Fibroblast of skin of back (primary cell): ENCODE data around the gene DUSP8.
"Not testable (repeated sequence)": the region's sequence is repeated elsewhere in the genome, so short reads cannot be mapped to it uniquely, and the experiment has no call there.

Source experiments
- DNase-seq: peaks from one replicate; pipeline ENCODE4 v3.0.0-alpha.2; 2013

Gene DUSP8

GRCh38 chr11:1589191-1589963 lies 17.3 kb upstream of the DUSP8 start:
- DNase-seq = not testable (repeated sequence)

GRCh38 chr11:1586699-1587098 lies 14.6 kb upstream of the DUSP8 start:
- DNase-seq = no peak

- DNase-seq = not testable (repeated sequence)
Observed at GRCh38 chr11:1584661-1585370, 12.7 kb upstream of the DUSP8 start, which contains the start of gene KRTAP5-1. TSS of gene KRTAP5-1 (minus strand) at chr11:1585283. CDS start at chr11:1585249, 34 bp downstream.

- DNase-seq = not testable (repeated sequence)
Observed at GRCh38 chr11:1582909-1583308, 10.8 kb upstream of the DUSP8 start.

DNA sequence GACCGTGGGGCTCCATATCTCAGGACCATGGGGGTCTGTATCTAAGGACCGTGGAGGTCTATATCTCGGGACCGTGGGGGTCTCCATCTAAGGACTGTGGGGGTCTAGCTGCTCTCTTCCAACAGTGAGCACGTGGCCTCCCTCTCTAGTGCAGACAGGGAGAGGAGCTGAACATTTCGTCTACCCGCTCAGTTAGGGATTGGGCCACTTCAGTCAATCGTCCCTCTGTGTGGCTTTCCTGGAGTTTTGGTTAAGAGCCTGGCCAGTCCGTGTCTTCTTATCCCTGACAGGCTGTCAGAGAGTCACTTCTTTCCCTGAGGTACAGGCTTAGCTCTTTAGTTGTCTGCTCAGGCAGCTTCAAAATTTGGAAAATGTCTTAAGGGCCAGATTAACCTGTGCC lies 9.9 kb upstream of the DUSP8 start:
- DNase-seq = no peak

GRCh38 chr11:1576825-1577224 lies 4.8 kb upstream of the DUSP8 start:
- DNase-seq = no peak

GRCh38 chr11:1575756-1576155 lies 3.7 kb upstream of the DUSP8 start:
- not testable (repeated sequence) for DNase-seq

GRCh38 chr11:1574933-1575242 lies 2.8 kb upstream of the DUSP8 start:
- DNase-seq = no peak

DNA sequence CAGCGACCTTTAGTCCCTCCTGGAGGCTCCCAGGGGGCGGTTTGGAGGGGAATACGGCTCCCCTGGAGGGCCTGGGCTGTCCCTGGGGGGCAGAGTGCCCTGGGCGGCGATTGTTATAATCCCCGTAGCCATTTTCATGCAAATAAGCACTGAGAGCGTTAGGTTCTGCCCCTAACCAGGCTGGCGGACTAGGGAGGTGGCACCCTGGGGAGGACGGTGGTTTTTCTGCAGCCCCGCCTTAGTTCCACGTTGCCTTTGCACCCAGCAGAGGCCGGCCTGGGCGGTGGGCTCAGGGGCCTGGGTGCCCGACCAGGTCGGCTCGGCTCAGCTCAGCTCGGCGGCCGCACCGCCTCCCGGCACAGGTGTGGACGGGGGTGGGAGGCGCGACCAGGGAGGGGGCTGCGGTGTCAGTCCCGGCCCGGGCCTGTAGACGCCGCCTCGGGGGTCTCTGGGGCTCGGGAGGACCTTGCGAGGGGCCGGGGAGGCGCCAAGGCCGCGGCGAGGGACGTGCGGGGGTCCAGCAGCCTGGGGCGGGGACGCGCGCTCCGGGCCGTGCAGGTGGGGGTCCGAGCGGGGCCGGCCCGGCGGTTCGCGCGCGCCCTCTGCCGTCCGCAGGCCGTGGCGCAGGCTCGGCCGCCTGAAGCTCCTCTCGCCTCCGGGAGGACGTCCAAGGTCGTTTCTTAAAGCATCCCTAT lies 2.3 kb upstream of the DUSP8 start:
- no peak for DNase-seq

DNA sequence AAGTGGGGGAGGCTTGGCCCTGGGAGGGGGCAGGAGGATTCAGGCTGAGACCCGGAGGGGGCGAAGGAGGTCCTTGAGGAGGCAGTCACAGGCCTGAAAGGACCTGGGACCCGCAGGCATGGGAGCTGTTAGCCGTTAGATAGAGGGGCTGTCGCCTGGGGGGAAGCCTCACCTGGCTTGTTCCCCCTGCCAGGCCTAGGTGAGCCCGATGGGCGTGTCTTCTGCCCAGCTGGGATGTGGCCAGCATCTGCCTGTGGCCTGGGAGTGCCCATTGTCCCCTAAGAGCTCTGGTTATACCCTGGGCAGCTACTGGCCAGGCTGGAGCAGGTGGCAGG lies 1.8 kb upstream of the DUSP8 start:
- DNase-seq = no peak

DNA sequence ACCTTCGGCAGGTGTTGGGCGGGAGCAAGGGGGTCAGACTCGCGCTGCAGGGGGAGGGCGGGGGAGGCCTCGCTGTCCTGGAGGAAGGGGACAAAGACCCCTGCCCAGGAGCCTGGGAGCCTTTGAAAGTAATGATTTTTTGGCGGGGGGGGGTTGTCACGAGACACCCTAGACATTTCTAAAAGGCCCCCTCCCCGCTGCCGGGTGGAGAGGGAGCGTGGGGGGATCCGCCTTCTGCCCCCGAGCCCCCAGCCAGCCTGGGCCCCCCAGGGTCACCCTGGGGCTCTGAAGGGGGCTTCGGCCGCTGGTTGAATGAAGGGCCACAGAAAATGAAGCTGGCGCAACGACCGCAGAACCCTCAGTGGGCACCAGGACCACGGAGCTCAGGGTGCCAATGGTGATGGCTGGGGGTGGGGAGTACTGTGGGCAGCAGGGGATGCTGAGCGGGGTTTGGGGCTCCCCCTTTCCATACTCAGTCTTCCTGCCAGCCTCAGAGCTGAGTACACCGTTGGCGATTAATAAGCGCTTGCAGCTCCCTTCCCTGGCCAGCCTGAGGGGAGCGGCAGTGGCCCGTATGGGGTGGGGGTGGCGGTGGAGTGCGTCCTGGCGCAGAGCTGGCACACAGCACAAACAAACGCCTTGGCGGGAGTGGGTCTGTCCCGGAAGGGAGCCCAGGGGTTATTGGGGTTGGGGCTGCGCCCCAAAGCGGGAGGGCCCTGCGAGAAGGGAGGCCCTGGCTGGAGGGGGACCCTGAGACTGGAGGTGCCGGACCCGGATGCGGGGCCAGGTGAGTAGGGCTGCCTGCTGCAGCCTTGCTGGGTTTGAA lies 1.2 kb upstream of the DUSP8 start:
- DNase-seq = no peak

DNA sequence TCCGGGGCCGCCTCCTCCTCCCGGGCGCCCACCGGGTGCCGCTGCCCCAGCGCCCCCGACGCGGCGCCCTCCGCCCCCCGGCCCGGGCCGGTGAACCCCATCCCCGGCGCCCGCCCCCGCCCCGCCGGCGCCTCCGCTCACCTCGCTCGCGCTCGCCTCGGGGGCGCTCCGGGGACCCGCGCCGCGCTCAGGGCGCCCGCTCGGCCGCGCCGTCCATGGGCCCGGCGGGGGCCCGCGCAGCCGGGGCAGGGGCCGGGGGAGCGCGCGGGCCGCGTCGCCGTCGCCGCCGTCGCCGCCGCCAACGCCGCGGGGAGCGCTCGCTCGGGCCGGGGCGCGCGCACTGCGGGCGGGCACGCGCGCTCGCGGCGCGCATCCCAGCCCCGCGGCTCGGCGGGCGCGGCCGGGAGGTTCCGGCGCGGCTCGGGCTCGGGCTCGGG lies 293 bp downstream of the DUSP8 start:
- DNase-seq = no peak

GRCh38 chr11:1570896-1571759 lies 943 bp downstream of the DUSP8 start:
- peak; percentile 33 for DNase-seq

GRCh38 chr11:1570531-1570895 lies 1.6 kb downstream of the DUSP8 start:
- DNase-seq = no peak

GRCh38 chr11:1570001-1570453 lies 2.0 kb downstream of the DUSP8 start:
- DNase-seq = no peak

DNA sequence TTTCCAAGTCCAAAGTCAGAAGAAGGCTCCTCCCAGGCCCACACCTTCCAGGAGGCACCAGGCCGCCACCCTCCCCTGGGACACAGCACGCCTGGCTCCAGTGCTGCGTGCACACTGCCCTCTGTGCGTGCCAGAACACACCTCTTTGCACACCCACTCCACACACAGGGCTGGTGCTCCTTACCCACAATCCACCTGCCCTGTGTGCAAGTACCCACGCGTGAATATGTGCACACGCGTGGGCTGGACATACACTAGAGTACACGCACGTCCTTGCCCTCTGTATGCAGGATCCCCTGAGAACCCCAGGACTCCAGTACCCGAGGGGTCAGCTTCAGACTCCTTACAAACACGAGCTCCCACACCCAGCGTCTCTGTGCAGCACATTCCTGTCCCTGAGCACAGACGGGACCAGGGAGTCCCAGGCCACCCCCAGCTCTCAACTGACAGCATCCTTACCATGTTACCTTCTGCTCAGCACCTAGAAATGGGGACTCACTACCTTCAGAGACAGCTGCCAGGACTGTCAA lies 2.8 kb downstream of the DUSP8 start:
- no peak for DNase-seq

- DNase-seq = no peak
Observed at GRCh38 chr11:1568441-1568911, 3.6 kb downstream of the DUSP8 start.

DNA sequence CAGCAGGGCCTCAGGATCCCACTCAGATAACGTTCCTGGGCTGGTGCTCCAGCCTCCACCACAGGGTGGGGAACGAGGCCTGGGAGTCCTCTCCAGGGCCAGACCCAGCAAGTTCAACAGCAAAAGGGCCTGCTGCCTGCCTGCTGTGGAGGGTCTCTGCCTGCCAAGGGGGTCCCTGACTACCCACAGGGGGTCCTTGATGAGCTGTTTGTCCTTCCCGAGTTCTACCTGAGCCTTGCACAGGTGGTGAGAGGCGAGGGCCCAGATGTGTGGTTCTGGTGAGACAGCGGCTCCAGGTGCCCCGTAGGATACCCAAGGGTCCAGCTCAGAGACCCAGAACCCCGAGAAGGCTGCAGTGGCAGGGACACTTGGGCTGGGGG lies 4.4 kb downstream of the DUSP8 start:
- DNase-seq = no peak

DNA sequence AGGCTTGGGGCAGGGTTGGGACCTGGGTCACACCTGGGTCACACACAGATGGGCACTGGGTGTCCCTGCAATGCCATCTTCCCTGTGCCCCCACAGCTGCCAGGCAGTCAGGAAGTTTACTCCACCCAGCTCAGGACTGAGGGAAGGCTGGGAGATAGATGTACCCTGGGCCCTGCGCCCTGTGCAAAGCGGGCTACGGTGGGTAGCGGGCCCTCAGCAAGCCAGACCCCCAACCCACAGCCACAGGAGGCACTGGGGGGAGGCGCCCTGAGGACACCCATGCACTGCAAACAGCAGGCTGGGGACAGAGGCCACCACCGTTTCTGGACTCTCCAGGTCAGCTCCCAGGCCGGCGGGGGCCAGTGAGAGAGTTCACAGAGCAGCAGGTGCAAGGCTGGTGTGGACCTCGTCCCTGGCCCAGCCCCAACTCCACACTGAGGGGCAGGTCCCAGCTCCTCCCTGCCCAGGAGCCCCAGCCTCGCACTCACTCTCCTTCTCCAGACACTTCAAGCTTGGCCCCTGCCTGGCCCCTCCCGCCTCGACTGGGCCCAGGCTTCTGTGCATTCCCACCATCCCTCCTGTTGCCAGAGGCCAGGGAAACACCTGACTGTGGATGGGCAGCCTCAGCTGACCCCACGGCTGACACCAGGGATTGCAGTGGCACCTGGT lies 4.9 kb downstream of the DUSP8 start:
- DNase-seq = no peak

GRCh38 chr11:1566381-1567051 lies 5.6 kb downstream of the DUSP8 start:
- no peak for DNase-seq
